GM10847 (cell line): ENCODE results near the gene IL34.

ENCODE experiments used
- POLR2A ChIP-seq: IDR thresholded peaks from 2 replicates; pipeline ENCODE4 v1.6.1; 2011; ENCODE audit not compliant: insufficient read length; ENCODE audit errors: extremely low read depth

IL34 gene

GRCh38 chr16:70679671-70680494 lies 33.5 kb downstream of the IL34 start:
- TF ChIP-seq POLR2A, result no peak

GRCh38 chr16:70680495-70681381 lies 34.4 kb downstream of the IL34 start:
- TF ChIP-seq POLR2A, result no peak

GRCh38 chr16:70681382-70682238 lies 35.3 kb downstream of the IL34 start:
- TF ChIP-seq POLR2A, result no peak

GRCh38 chr16:70682239-70683145 lies 36.1 kb downstream of the IL34 start:
- no peak for TF ChIP-seq POLR2A

- TF ChIP-seq POLR2A, result no peak
Observed at GRCh38 chr16:70683146-70683944, 37.0 kb downstream of the IL34 start.

- no peak for TF ChIP-seq POLR2A
Observed at GRCh38 chr16:70684146-70685060, 38.0 kb downstream of the IL34 start.

- TF ChIP-seq POLR2A, result no peak
Observed at GRCh38 chr16:70685061-70685937, 38.9 kb downstream of the IL34 start.

- TF ChIP-seq POLR2A, result no peak
Observed at GRCh38 chr16:70685938-70686375, 39.6 kb downstream of the IL34 start, which contains the start of gene MTSS2. MTSS2 (minus strand) TSS chr16:70686053; CDS start chr16:70685791, 262 bp downstream.

GRCh38 chr16:70686376-70687101 lies 40.2 kb downstream of the IL34 start:
- TF ChIP-seq POLR2A, result no peak

- TF ChIP-seq POLR2A, result no peak
Observed at GRCh38 chr16:70687102-70687511, 40.7 kb downstream of the IL34 start.
